HepG2 (cell line): ENCODE data around the gene CHKA. TPM values are rescaled to one million over a fixed set of nuclear protein-coding genes. Genes with fewer than 3 reads are reported as not detected.

Experiments
- ATF7-NPFF ChIP-seq: sonication (generic); formaldehyde crosslinking; IDR thresholded peaks from 2 replicates; pipeline ENCODE4 v1.8.1; 2023; ENCODE audit warnings: mild to moderate bottlenecking, low read depth, missing genetic modification reagents, moderate library complexity
- BRD4 ChIP-seq: sonication (generic); formaldehyde crosslinking; IDR thresholded peaks from 2 replicates; pipeline ENCODE4 v1.4.0; 2020; ENCODE audit warnings: missing genetic modification reagents
- FUBP1 ChIP-seq: sonication (generic); formaldehyde crosslinking; IDR thresholded peaks from 2 replicates; pipeline ENCODE4 v1.5.1; 2020; ENCODE audit warnings: missing genetic modification reagents, mild to moderate bottlenecking, borderline replicate concordance
- GMEB2 ChIP-seq: IDR thresholded peaks from 2 replicates; pipeline ENCODE4 v1.6.1; 2016; ENCODE audit warnings: missing biosample characterization, missing genetic modification reagents, low read depth
- KAT8 ChIP-seq: IDR thresholded peaks from 2 replicates; pipeline ENCODE4 v1.6.1; 2016; ENCODE audit warnings: missing genetic modification reagents, missing compliant biosample characterization
- MAFF ChIP-seq: IDR thresholded peaks from 2 replicates; pipeline ENCODE4 v1.6.1; 2011; ENCODE audit warnings: low read depth, low read length, improper control_type of control experiment
- MYNN ChIP-seq: sonication (generic); formaldehyde crosslinking; IDR thresholded peaks from 2 replicates; pipeline ENCODE4 v1.4.0; 2020; ENCODE audit warnings: mild to moderate bottlenecking, low read depth, missing genetic modification reagents
- RBFOX2 ChIP-seq: fragments of 200-400 bp; formaldehyde crosslinking; IDR thresholded peaks from 2 replicates; pipeline ENCODE4 v1.6.1; 2017; ENCODE audit warnings: low read depth, mild to moderate bottlenecking, low read length
- ZMYM3 ChIP-seq: sonication (generic); formaldehyde crosslinking; IDR thresholded peaks from 2 replicates; pipeline ENCODE4 v1.5.1; 2020; ENCODE audit warnings: mild to moderate bottlenecking, missing genetic modification reagents
- ZNF18 ChIP-seq: sonication (generic); formaldehyde crosslinking; IDR thresholded peaks from 2 replicates; pipeline ENCODE4 v1.8.0; 2022; ENCODE audit warnings: mild to moderate bottlenecking, missing genetic modification reagents; ENCODE audit not compliant: insufficient replicate concordance
- ZNF687 ChIP-seq: sonication (generic); formaldehyde crosslinking; IDR thresholded peaks from 2 replicates; pipeline ENCODE4 v1.5.1; 2020; ENCODE audit warnings: mild to moderate bottlenecking, missing genetic modification reagents, moderate library complexity
- polyA plus RNA-seq, 8 experiments: library from polyadenylated mRNA; depleted of rRNA in 3 of 8; stranded (reverse) in 7 of 8; unstranded in 1 of 8; fragments of >200 nt; fragmentation: Illumina TruSeq in 4 of 8; extraction: Trizol in 4 of 8; gene quantifications; 2 replicates each; pipeline versions ENCODE4 v1.2.1 to v1.2.3, GENCODE V29; 2011 to 2016; ENCODE audit warnings: low read depth in 4 of 8, missing spikeins in 1 of 8, mixed read lengths in 1 of 8; ENCODE audit not compliant: insufficient read depth in 1 of 8
- total RNA-seq, 5 experiments: library from RNA; depleted of rRNA; stranded (reverse); fragments of >200 nt; fragmentation: Illumina TruSeq; extraction: Trizol; gene quantifications; 2 replicates each; pipeline ENCODE4 v1.2.3, GENCODE V29; 2016; ENCODE audit warnings: low read depth in 1 of 5

Gene CHKA
- total and polyA plus RNA-seq, 2 of the 13 experiments (the other 11 are each of a cell fraction or from before 2014, with no cell fraction given), result 71.6 to 92.7 TPM

- TF ChIP-seq MYNN (CRISPR knock-in tag) (no peak), GMEB2 (CRISPR knock-in tag) (no peak), KAT8 (peak; percentile 79), ATF7-NPFF (CRISPR knock-in tag) (no peak), ZMYM3 (CRISPR knock-in tag) (no peak), BRD4 (CRISPR knock-in tag) (no peak), RBFOX2 (peak; percentile 94), MAFF (no peak), FUBP1 (CRISPR knock-in tag) (no peak), ZNF687 (CRISPR knock-in tag) (peak; percentile 90), ZNF18 (CRISPR knock-in tag) (peak; percentile 65)
Measured at GRCh38 chr11:68030318-68031143, 90.7 kb downstream of the CHKA start, which contains the start of gene NDUFS8 (continued).
